HG03108 (cell line): Measurements from ENCODE around the gene SLMAP.

Source experiments
- ATAC-seq: cut with Tn5 transposase; IDR thresholded peaks from one replicate; pipeline ENCODE4 v1.9.1; 2021; ENCODE audit warnings: moderate library complexity; ENCODE audit not compliant: unreplicated experiment

Gene SLMAP

GRCh38 chr3:57959423-57960173, 203.5 kb downstream of the SLMAP start:
- ATAC-seq = no peak

GRCh38 chr3:57960174-57960505, 204.0 kb downstream of the SLMAP start:
- no peak for ATAC-seq

- no peak for ATAC-seq
These were observed 205.2 kb downstream of the SLMAP start for GRCh38 chr3:57961177-57961827.

DNA sequence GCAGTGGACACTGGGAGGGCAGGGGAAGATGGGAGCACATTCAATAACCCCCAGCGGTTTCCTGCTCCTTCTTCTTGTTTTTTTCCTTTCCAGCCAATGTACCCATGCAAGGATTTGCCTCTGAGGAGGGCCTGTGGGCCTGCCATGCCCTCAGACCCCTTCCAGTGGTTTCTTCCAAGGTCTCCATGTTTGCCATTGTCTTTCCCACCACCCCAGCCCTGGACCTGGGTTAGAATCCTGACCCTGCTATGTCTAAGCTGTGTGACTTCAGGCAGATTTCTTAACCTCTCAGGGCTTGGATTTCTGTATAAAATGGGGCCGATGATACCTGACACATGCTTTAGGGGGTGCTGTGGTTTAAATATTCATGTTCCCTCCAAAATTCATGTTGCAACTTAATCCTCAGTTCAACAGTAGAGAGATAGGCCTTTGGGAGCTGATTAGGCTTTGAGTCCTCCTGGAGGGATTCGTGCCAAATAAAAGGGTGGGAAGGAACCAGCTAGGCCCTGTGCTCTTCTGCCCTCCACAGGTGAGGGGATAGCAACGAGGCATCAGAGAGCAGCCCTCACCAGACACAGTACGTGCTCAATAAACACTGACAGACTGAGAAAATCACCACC, 205.8 kb downstream of the SLMAP start:
- ATAC-seq = no peak

DNA sequence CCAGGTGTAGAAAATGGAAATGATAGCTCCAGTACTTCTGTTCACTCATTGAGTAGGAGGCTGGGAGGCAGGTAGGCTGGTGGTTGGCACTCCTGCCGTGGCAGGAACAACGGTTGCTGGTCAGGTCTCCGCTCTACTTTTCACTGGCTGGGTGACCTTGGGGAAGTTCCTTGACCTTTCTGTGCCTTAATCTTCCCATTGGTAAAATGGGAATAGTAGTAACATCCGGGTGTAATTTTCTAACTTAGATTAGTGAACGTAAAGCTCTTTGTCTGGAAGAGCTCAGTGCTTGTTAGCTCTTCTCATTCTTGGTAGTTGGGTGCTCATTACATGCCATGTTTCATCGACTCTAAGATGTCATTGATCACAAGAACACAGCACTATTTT, 206.3 kb downstream of the SLMAP start:
- no peak for ATAC-seq

- no peak for ATAC-seq
These were observed 207.8 kb downstream of the SLMAP start for GRCh38 chr3:57963811-57964346.

DNA sequence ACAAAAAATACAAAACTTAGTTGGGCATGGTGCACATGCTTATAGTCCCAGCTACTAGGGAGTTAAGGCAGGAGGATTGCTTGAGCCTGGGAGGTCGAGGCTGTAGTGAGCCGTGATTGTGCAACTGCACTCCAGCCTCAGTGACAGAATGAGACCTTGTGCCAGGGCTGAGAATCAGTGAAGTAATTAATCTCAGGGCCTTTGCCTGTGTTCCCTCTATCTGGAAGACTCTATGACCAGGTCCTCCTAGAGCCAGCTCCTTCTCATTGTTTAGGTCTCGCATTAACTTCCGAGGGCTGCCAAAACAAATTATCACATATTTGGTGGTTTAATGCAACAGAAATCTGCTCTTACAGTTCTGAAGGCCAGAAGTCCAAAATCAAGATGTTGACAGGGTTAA, 210.7 kb downstream of the SLMAP start:
- ATAC-seq = no peak

GRCh38 chr3:57967590-57967989, 211.5 kb downstream of the SLMAP start:
- no peak for ATAC-seq

- no peak for ATAC-seq
These were observed 212.4 kb downstream of the SLMAP start for GRCh38 chr3:57968501-57968900.

GRCh38 chr3:57971975-57972374, 215.9 kb downstream of the SLMAP start:
- no peak for ATAC-seq

- ATAC-seq = no peak
These were observed 216.5 kb downstream of the SLMAP start for GRCh38 chr3:57972531-57973111.

DNA sequence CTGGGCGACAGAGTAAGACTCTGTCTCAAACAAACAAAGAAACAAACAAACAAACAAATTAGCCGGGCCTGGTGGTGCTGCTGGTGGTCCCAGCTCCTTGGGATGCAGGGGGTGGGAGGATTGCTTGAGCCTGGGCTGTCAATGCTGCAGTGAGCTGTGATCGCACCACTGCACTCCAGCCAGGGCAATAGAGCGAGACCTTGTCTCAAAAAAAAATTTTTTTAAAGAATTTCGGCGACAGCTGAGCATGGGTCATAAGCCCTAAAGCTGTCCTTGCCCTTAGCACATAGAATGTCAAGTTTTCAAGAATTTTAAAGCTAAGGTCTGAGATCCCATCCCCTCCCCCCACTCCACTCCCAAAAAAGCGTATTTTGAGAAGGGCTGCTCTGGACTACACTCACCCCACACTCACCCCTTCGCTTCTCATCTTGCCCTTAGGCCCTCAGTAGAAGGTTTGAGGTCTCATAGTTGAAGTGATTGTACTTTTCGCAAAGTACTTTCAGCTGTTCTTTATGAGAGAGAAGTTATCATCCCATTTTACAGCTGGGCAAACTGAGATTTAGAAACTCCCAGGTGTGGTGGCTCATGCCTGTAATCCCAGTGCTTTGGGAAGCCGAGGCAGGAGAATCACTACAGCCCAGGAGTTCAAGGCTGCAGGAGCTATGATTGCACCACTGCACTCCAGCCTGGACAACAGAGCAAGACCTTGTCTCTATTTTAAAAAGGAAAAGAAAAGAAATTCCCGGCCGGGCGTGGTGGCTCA, 217.8 kb downstream of the SLMAP start:
- ATAC-seq = no peak

GRCh38 chr3:57974796-57975388, 218.8 kb downstream of the SLMAP start:
- ATAC-seq = no peak

- no peak for ATAC-seq
These were observed 221.7 kb downstream of the SLMAP start for GRCh38 chr3:57977818-57978235.

GRCh38 chr3:57978316-57978715, 222.2 kb downstream of the SLMAP start:
- ATAC-seq = no peak
